Measurements from ENCODE around the gene PTPN23. TPM values are rescaled to one million over a fixed set of nuclear protein-coding genes. Genes with fewer than 3 reads are reported as not detected.

Gene PTPN23
- total RNA-seq, 1 experiment from 2014 or later = 53.5 TPM

DNA sequence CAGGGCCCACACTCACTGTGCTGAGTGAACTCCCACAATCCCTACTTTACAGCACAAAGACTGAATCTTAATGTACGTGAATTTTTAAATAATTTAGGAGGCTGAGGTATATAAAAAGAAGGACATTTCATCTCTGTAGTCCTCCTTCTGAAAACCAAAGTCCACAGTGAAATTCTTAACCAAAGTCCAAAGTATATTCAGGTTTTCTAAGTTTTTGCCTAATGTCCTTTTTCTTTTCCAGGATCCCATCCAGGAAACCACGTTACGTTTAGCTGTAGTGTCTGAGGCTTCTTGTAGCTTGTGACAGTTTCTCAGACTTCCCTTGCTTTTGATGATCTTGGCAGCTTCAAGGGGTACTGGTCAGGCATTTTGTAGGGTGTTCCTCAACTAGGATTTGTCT, 50.4 kb downstream of the PTPN23 start:
- Mint-ChIP-seq H3K4me3 (no peak overlapping the region), H3K27me3 (ENCODE audit: low read depth) (no peaks in the 10 kb centered on the region), H3K36me3 (peaks cover 47% of the 10 kb centered on the region), H3K4me1 (peaks cover 2% of the 10 kb centered on the region; the same call in 1 of the 2 replicates), H3K27ac (no peak overlapping the region), H3K9me3 (no peaks in the 10 kb centered on the region)
- DNase-seq (ENCODE audit: low spot score) (no peak), ATAC-seq (no peak)
- no peak for TF ChIP-seq ZBTB21 (CRISPR knock-in tag; IDR thresholded peaks at IDR 0.05; ENCODE audit: borderline replicate concordance)
- TF ChIP-seq IRF2 (CRISPR knock-in tag; IDR thresholded peaks at IDR 0.05; ENCODE audit: borderline replicate concordance, low read depth) = no peak
- TF ChIP-seq EMX1 (CRISPR knock-in tag; IDR thresholded peaks at IDR 0.05) = no peak
- no peak for TF ChIP-seq NFE2L1 (CRISPR knock-in tag; IDR thresholded peaks at IDR 0.05)
- TF ChIP-seq, protein P1, sequence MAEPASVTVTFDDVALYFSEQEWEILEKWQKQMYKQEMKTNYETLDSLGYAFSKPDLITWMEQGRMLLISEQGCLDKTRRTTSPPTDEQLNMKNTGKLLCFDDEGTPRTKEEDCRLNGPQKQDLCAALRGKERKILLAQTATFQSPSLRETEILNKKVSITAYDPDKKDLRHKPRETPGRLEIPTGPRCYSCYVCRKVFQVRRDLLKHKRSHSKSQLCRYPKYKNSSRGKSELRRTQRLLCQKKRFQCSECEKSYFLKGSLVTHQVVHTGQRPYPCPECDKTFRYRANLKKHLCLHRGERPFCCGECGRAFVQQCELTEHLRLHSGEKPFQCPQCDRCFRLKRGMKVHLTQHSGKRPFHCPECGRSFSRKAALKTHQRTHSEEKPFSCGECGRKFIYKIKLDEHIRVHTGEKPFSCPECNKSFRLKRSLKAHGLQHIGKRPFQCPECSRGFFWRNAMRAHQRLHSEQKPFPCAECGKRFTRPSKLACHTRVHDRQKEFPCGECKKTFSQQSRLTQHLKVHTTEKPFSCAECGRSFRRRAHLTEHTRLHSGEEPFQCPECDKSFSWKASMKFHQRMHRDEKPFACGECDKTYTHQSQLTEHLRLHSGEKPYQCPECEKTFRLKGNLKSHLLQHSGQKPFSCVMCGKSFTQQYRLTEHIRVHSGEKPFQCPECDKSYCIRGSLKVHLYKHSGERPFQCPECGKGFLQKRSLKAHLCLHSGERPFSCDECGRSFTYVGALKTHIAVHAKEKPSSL (CRISPR knock-in tag; conservative IDR thresholded peaks at IDR 0.05) = no peak
- TF ChIP-seq ATF1 (CRISPR knock-in tag; IDR thresholded peaks at IDR 0.05) = no peak
- no peak for TF ChIP-seq JAZF1 (CRISPR knock-in tag; IDR thresholded peaks at IDR 0.05)
- no peak for TF ChIP-seq FOXP1 (CRISPR knock-in tag; IDR thresholded peaks at IDR 0.05; ENCODE audit: borderline replicate concordance)
- TF ChIP-seq TCF7 (CRISPR knock-in tag; IDR thresholded peaks at IDR 0.05; ENCODE audit: low read depth) = no peak
- TF ChIP-seq, protein P2, sequence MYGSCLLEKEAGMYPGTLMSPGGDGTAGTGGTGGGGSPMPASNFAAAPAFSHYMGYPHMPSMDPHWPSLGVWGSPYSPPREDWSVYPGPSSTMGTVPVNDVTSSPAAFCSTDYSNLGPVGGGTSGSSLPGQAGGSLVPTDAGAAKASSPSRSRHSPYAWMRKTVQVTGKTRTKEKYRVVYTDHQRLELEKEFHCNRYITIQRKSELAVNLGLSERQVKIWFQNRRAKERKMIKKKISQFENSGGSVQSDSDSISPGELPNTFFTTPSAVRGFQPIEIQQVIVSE (CRISPR knock-in tag; IDR thresholded peaks at IDR 0.05; ENCODE audit: borderline replicate concordance) = no peak
- TF ChIP-seq ZNF317 (CRISPR knock-in tag; IDR thresholded peaks at IDR 0.05; ENCODE audit: borderline replicate concordance, low read depth) = no peak
- TF ChIP-seq ZNF423 (CRISPR knock-in tag; IDR thresholded peaks at IDR 0.05) = no peak
- TF ChIP-seq, protein P3, sequence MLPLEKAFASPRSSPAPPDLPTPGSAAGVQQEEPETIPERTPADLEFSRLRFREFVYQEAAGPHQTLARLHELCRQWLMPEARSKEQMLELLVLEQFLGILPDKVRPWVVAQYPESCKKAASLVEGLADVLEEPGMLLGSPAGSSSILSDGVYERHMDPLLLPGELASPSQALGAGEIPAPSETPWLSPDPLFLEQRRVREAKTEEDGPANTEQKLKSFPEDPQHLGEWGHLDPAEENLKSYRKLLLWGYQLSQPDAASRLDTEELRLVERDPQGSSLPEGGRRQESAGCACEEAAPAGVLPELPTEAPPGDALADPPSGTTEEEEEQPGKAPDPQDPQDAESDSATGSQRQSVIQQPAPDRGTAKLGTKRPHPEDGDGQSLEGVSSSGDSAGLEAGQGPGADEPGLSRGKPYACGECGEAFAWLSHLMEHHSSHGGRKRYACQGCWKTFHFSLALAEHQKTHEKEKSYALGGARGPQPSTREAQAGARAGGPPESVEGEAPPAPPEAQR (CRISPR knock-in tag; IDR thresholded peaks at IDR 0.05) = no peak
- no peak for TF ChIP-seq ZNF219 (CRISPR knock-in tag; IDR thresholded peaks at IDR 0.05; ENCODE audit: borderline replicate concordance)
- TF ChIP-seq, protein P4, sequence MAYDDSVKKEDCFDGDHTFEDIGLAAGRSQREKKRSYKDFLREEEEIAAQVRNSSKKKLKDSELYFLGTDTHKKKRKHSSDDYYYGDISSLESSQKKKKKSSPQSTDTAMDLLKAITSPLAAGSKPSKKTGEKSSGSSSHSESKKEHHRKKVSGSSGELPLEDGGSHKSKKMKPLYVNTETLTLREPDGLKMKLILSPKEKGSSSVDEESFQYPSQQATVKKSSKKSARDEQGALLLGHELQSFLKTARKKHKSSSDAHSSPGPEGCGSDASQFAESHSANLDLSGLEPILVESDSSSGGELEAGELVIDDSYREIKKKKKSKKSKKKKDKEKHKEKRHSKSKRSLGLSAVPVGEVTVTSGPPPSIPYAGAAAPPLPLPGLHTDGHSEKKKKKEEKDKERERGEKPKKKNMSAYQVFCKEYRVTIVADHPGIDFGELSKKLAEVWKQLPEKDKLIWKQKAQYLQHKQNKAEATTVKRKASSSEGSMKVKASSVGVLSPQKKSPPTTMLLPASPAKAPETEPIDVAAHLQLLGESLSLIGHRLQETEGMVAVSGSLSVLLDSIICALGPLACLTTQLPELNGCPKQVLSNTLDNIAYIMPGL (CRISPR knock-in tag; IDR thresholded peaks at IDR 0.05) = no peak
- TF ChIP-seq, protein P5, sequence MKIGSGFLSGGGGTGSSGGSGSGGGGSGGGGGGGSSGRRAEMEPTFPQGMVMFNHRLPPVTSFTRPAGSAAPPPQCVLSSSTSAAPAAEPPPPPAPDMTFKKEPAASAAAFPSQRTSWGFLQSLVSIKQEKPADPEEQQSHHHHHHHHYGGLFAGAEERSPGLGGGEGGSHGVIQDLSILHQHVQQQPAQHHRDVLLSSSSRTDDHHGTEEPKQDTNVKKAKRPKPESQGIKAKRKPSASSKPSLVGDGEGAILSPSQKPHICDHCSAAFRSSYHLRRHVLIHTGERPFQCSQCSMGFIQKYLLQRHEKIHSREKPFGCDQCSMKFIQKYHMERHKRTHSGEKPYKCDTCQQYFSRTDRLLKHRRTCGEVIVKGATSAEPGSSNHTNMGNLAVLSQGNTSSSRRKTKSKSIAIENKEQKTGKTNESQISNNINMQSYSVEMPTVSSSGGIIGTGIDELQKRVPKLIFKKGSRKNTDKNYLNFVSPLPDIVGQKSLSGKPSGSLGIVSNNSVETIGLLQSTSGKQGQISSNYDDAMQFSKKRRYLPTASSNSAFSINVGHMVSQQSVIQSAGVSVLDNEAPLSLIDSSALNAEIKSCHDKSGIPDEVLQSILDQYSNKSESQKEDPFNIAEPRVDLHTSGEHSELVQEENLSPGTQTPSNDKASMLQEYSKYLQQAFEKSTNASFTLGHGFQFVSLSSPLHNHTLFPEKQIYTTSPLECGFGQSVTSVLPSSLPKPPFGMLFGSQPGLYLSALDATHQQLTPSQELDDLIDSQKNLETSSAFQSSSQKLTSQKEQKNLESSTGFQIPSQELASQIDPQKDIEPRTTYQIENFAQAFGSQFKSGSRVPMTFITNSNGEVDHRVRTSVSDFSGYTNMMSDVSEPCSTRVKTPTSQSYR (CRISPR knock-in tag; IDR thresholded peaks at IDR 0.05) = no peak
- TF ChIP-seq, protein P6, sequence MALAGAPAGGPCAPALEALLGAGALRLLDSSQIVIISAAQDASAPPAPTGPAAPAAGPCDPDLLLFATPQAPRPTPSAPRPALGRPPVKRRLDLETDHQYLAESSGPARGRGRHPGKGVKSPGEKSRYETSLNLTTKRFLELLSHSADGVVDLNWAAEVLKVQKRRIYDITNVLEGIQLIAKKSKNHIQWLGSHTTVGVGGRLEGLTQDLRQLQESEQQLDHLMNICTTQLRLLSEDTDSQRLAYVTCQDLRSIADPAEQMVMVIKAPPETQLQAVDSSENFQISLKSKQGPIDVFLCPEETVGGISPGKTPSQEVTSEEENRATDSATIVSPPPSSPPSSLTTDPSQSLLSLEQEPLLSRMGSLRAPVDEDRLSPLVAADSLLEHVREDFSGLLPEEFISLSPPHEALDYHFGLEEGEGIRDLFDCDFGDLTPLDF (CRISPR knock-in tag; IDR thresholded peaks at IDR 0.05) = no peak
- ChIA-PET POLR2A (no interaction called here), CTCF (interaction anchor here (1.1 to 1.2 kb wide), 2 partner anchors 9 to 10 kb away, joined by 3 to 6 read pairs; no protein-coding TSS in a partner anchor)

All from WTC11 (cell line).